Measurements from ENCODE around the gene MEIOSIN. TPM values are rescaled to one million over a fixed set of nuclear protein-coding genes. Genes with fewer than 3 reads are reported as not detected.

The MEIOSIN gene
- total and polyA plus RNA-seq, 2 of the 13 experiments (the other 11 are each of a cell fraction or from before 2014, with no cell fraction given) = not detected

DNA sequence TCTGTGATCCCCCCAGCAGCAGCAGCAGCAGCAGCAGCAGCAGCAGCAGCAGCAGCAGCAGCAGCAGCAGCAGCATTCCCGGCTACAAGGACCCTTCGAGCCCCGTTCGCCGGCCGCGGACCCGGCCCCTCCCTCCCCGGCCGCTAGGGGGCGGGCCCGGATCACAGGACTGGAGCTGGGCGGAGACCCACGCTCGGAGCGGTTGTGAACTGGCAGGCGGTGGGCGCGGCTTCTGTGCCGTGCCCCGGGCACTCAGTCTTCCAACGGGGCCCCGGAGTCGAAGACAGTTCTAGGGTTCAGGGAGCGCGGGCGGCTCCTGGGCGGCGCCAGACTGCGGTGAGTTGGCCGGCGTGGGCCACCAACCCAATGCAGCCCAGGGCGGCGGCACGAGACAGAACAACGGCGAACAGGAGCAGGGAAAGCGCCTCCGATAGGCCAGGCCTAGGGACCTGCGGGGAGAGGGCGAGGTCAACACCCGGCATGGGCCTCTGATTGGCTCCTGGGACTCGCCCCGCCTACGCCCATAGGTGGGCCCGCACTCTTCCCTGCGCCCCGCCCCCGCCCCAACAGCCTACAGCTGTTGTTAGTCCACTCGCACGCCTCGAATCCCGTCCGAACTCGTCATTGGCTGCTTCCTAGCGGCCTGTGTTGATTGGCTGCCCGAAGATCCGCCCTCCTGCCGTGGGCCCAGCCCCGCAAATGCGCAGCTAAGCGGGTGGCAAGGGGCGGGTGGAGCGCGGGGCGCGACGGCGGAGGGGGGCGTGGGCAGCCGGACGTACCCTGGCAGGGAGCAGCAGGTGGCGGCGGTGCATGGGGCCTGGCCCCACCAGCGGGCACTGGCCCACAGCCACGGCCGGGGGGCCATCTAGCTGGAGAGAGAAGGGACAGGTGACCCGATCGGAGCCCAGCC, 37.2 kb downstream of the MEIOSIN start (continued):
- TF ChIP-seq, protein P1, sequence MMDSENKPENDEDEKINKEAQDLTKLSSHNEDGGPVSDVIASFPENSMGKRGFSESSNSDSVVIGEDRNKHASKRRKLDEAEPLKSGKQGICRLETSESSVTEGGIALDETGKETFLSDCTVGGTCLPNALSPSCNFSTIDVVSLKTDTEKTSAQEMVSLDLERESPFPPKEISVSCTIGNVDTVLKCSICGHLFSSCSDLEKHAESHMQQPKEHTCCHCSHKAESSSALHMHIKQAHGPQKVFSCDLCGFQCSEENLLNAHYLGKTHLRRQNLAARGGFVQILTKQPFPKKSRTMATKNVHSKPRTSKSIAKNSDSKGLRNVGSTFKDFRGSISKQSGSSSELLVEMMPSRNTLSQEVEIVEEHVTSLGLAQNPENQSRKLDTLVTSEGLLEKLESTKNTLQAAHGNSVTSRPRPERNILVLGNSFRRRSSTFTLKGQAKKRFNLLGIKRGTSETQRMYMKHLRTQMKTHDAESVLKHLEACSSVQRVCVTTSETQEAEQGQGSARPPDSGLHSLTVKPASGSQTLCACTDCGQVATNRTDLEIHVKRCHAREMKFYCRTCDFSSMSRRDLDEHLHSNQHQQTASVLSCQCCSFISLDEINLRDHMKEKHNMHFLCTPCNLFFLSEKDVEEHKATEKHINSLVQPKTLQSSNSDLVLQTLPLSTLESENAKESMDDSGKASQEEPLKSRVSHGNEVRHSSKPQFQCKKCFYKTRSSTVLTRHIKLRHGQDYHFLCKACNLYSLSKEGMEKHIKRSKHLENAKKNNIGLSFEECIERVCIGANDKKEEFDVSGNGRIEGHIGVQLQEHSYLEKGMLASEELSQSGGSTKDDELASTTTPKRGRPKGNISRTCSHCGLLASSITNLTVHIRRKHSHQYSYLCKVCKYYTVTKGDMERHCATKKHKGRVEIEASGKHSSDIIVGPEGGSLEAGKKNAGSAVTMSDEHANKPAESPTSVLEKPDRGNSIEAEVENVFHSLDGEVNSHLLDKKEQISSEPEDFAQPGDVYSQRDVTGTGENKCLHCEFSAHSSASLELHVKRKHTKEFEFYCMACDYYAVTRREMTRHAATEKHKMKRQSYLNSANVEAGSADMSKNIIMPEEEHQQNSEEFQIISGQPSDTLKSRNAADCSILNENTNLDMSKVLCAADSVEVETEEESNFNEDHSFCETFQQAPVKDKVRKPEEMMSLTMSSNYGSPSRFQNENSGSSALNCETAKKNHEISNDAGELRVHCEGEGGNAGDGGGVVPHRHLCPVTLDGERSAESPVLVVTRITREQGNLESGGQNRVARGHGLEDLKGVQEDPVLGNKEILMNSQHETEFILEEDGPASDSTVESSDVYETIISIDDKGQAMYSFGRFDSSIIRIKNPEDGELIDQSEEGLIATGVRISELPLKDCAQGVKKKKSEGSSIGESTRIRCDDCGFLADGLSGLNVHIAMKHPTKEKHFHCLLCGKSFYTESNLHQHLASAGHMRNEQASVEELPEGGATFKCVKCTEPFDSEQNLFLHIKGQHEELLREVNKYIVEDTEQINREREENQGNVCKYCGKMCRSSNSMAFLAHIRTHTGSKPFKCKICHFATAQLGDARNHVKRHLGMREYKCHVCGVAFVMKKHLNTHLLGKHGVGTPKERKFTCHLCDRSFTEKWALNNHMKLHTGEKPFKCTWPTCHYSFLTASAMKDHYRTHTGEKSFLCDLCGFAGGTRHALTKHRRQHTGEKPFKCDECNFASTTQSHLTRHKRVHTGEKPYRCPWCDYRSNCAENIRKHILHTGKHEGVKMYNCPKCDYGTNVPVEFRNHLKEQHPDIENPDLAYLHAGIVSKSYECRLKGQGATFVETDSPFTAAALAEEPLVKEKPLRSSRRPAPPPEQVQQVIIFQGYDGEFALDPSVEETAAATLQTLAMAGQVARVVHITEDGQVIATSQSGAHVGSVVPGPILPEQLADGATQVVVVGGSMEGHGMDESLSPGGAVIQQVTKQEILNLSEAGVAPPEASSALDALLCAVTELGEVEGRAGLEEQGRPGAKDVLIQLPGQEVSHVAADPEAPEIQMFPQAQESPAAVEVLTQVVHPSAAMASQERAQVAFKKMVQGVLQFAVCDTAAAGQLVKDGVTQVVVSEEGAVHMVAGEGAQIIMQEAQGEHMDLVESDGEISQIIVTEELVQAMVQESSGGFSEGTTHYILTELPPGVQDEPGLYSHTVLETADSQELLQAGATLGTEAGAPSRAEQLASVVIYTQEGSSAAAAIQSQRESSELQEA (CRISPR knock-in tag; IDR thresholded peaks at IDR 0.05; ENCODE audit: not compliant biosample characterization) = no peak
- TF ChIP-seq, protein P2, sequence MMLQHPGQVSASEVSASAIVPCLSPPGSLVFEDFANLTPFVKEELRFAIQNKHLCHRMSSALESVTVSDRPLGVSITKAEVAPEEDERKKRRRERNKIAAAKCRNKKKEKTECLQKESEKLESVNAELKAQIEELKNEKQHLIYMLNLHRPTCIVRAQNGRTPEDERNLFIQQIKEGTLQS (CRISPR knock-in tag; IDR thresholded peaks at IDR 0.05) = no peak
- TF ChIP-seq, protein P3, sequence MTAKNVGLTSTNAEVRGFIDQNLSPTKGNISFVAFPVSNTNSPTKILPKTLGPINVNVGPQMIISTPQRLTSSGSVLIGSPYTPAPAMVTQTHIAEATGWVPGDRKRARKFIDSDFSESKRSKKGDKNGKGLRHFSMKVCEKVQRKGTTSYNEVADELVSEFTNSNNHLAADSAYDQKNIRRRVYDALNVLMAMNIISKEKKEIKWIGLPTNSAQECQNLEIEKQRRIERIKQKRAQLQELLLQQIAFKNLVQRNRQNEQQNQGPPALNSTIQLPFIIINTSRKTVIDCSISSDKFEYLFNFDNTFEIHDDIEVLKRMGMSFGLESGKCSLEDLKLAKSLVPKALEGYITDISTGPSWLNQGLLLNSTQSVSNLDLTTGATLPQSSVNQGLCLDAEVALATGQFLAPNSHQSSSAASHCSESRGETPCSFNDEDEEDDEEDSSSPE (CRISPR knock-in tag; IDR thresholded peaks at IDR 0.05) = peak; percentile 30; the same call in 1 of the 2 replicates
- 0 out of 2 replicates have a peak, but pooled peaks have one; percentile 66 for TF ChIP-seq ZNF138 (CRISPR knock-in tag; IDR thresholded peaks at IDR 0.05; ENCODE audit: low read depth)
- TF ChIP-seq ZNF558 (CRISPR knock-in tag; IDR thresholded peaks at IDR 0.05; ENCODE audit: borderline replicate concordance) = peak; percentile 85; the same call in 1 of the 2 replicates
- TF ChIP-seq, protein P4, sequence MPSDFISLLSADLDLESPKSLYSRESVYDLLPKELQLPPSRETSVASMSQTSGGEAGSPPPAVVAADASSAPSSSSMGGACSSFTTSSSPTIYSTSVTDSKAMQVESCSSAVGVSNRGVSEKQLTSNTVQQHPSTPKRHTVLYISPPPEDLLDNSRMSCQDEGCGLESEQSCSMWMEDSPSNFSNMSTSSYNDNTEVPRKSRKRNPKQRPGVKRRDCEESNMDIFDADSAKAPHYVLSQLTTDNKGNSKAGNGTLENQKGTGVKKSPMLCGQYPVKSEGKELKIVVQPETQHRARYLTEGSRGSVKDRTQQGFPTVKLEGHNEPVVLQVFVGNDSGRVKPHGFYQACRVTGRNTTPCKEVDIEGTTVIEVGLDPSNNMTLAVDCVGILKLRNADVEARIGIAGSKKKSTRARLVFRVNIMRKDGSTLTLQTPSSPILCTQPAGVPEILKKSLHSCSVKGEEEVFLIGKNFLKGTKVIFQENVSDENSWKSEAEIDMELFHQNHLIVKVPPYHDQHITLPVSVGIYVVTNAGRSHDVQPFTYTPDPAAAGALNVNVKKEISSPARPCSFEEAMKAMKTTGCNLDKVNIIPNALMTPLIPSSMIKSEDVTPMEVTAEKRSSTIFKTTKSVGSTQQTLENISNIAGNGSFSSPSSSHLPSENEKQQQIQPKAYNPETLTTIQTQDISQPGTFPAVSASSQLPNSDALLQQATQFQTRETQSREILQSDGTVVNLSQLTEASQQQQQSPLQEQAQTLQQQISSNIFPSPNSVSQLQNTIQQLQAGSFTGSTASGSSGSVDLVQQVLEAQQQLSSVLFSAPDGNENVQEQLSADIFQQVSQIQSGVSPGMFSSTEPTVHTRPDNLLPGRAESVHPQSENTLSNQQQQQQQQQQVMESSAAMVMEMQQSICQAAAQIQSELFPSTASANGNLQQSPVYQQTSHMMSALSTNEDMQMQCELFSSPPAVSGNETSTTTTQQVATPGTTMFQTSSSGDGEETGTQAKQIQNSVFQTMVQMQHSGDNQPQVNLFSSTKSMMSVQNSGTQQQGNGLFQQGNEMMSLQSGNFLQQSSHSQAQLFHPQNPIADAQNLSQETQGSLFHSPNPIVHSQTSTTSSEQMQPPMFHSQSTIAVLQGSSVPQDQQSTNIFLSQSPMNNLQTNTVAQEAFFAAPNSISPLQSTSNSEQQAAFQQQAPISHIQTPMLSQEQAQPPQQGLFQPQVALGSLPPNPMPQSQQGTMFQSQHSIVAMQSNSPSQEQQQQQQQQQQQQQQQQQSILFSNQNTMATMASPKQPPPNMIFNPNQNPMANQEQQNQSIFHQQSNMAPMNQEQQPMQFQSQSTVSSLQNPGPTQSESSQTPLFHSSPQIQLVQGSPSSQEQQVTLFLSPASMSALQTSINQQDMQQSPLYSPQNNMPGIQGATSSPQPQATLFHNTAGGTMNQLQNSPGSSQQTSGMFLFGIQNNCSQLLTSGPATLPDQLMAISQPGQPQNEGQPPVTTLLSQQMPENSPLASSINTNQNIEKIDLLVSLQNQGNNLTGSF (CRISPR knock-in tag; IDR thresholded peaks at IDR 0.05) = 0 out of 2 replicates have a peak, but pooled peaks have one; percentile 49
- 0 out of 2 replicates have a peak, but pooled peaks have one; percentile 52 for TF ChIP-seq PAWR (CRISPR knock-in tag; IDR thresholded peaks at IDR 0.05; ENCODE audit: borderline replicate concordance)
- TF ChIP-seq ZFP37 (CRISPR knock-in tag; IDR thresholded peaks at IDR 0.05; ENCODE audit: borderline replicate concordance) = no peak
- TF ChIP-seq, protein P5, sequence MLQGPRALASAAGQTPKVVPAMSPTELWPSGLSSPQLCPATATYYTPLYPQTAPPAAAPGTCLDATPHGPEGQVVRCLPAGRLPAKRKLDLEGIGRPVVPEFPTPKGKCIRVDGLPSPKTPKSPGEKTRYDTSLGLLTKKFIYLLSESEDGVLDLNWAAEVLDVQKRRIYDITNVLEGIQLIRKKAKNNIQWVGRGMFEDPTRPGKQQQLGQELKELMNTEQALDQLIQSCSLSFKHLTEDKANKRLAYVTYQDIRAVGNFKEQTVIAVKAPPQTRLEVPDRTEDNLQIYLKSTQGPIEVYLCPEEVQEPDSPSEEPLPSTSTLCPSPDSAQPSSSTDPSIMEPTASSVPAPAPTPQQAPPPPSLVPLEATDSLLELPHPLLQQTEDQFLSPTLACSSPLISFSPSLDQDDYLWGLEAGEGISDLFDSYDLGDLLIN (CRISPR knock-in tag; IDR thresholded peaks at IDR 0.05; ENCODE audit: borderline replicate concordance) = no peak

All from HepG2 (cell line).